HG03064 (cell line): Measurements from ENCODE around the gene PROM1.

Experiments
- ATAC-seq: cut with Tn5 transposase; IDR thresholded peaks from one replicate; pipeline ENCODE4 v1.9.1; 2021; ENCODE audit warnings: low read depth; ENCODE audit not compliant: unreplicated experiment

Gene PROM1

GRCh38 chr4:16070203-16070602, 13.6 kb downstream of the PROM1 start:
- ATAC-seq: no peak

- no peak for ATAC-seq
Measured at GRCh38 chr4:16067515-16067914, 16.3 kb downstream of the PROM1 start.

- ATAC-seq: no peak
Measured at GRCh38 chr4:16066586-16067128, 17.2 kb downstream of the PROM1 start.

GRCh38 chr4:16065066-16065465, 18.8 kb downstream of the PROM1 start:
- ATAC-seq: no peak

GRCh38 chr4:16062601-16063000, 21.2 kb downstream of the PROM1 start:
- ATAC-seq: no peak

GRCh38 chr4:16056681-16057385, 27.0 kb downstream of the PROM1 start:
- no peak for ATAC-seq

- ATAC-seq: no peak
Measured at GRCh38 chr4:16055873-16056272, 27.9 kb downstream of the PROM1 start.

GRCh38 chr4:16055471-16055870, 28.4 kb downstream of the PROM1 start:
- ATAC-seq: no peak

- no peak for ATAC-seq
Measured at GRCh38 chr4:16052939-16053338, 30.9 kb downstream of the PROM1 start.

- ATAC-seq: no peak
Measured at GRCh38 chr4:16051980-16052379, 31.8 kb downstream of the PROM1 start.

- ATAC-seq: no peak
Measured at GRCh38 chr4:16051132-16051531, 32.7 kb downstream of the PROM1 start.

GRCh38 chr4:16050669-16051068, 33.2 kb downstream of the PROM1 start:
- ATAC-seq: no peak

- no peak for ATAC-seq
Measured at GRCh38 chr4:16048619-16049419, 35.0 kb downstream of the PROM1 start.

- no peak for ATAC-seq
Measured at GRCh38 chr4:16045687-16046086, 38.1 kb downstream of the PROM1 start.

- no peak for ATAC-seq
Measured at GRCh38 chr4:16043642-16044498, 40.0 kb downstream of the PROM1 start.

GRCh38 chr4:16039139-16039538, 44.7 kb downstream of the PROM1 start:
- no peak for ATAC-seq

- ATAC-seq: no peak
Measured at GRCh38 chr4:16037901-16038300, 45.9 kb downstream of the PROM1 start.

- no peak for ATAC-seq
Measured at GRCh38 chr4:16035843-16036242, 48.0 kb downstream of the PROM1 start.

- ATAC-seq: no peak
Measured at GRCh38 chr4:16034010-16034748, 49.6 kb downstream of the PROM1 start.

GRCh38 chr4:16032396-16032770, 51.4 kb downstream of the PROM1 start:
- ATAC-seq: no peak
